Central memory CD4-positive, alpha-beta T cell (primary cell): ENCODE data around the gene KCNJ10.
A peak's percentile ranks its signal among the peaks of the same experiment; 100 is the strongest.
"Not testable (repeated sequence)": the region's sequence is repeated elsewhere in the genome, so short reads cannot be mapped to it uniquely, and the experiment has no call there.

Experiments
- DNase-seq: peaks from one replicate; pipeline ENCODE4 v3.0.0; 2022

KCNJ10 gene

GRCh38 chr1:160053548-160054365, 16.2 kb downstream of the KCNJ10 start:
- no peak for DNase-seq

GRCh38 chr1:160052936-160053335, 17.0 kb downstream of the KCNJ10 start:
- no peak for DNase-seq

- DNase-seq: no peak
Observed at GRCh38 chr1:160050619-160051018, 19.3 kb downstream of the KCNJ10 start.

GRCh38 chr1:160050182-160050581, 19.8 kb downstream of the KCNJ10 start:
- not testable (repeated sequence) for DNase-seq

- DNase-seq: no peak
Observed at GRCh38 chr1:160049101-160049500, 20.9 kb downstream of the KCNJ10 start.

GRCh38 chr1:160048335-160048734, 21.6 kb downstream of the KCNJ10 start:
- DNase-seq: no peak

- no peak for DNase-seq
Observed at GRCh38 chr1:160047111-160047991, 22.6 kb downstream of the KCNJ10 start.

- peak; percentile 43 for DNase-seq
Observed at GRCh38 chr1:160046494-160047110, 23.4 kb downstream of the KCNJ10 start.

- DNase-seq: no peak
Observed at GRCh38 chr1:160045653-160046052, 24.3 kb downstream of the KCNJ10 start.

- DNase-seq: no peak
Observed at GRCh38 chr1:160043543-160043942, 26.4 kb downstream of the KCNJ10 start.

- no peak for DNase-seq
Observed at GRCh38 chr1:160040476-160040875, 29.5 kb downstream of the KCNJ10 start.

GRCh38 chr1:160032165-160032820, 37.7 kb downstream of the KCNJ10 start:
- no peak for DNase-seq

GRCh38 chr1:160031365-160032164, 38.4 kb downstream of the KCNJ10 start, which contains the start of gene PIGM:
Gene PIGM, minus strand, starts transcription at chr1:160031990. Its CDS starts 251 bp downstream, at chr1:160031739.
- DNase-seq: peak; percentile 90

- DNase-seq: no peak
Observed at GRCh38 chr1:160030657-160031364, 39.1 kb downstream of the KCNJ10 start.

- DNase-seq: no peak
Observed at GRCh38 chr1:160028426-160028825, 41.5 kb downstream of the KCNJ10 start.

GRCh38 chr1:160025314-160025713, 44.6 kb downstream of the KCNJ10 start:
- no peak for DNase-seq

- DNase-seq: no peak
Observed at GRCh38 chr1:160024195-160024905, 45.6 kb downstream of the KCNJ10 start.

GRCh38 chr1:160022330-160023310, 47.3 kb downstream of the KCNJ10 start:
- DNase-seq: no peak
